ENCODE data around the gene CRYL1. TPM values are rescaled to one million over a fixed set of nuclear protein-coding genes. Genes with fewer than 3 reads are reported as not detected.
"Not testable (repeated sequence)": the region's sequence is repeated elsewhere in the genome, so short reads cannot be mapped to it uniquely, and the experiment has no call there.

The CRYL1 gene
- total and polyA plus RNA-seq, 9 of the 15 experiments (the other 6 are each of a cell fraction or from before 2014, with no cell fraction given) = 1.0 to 6.9 (median 2.4) TPM

DNA sequence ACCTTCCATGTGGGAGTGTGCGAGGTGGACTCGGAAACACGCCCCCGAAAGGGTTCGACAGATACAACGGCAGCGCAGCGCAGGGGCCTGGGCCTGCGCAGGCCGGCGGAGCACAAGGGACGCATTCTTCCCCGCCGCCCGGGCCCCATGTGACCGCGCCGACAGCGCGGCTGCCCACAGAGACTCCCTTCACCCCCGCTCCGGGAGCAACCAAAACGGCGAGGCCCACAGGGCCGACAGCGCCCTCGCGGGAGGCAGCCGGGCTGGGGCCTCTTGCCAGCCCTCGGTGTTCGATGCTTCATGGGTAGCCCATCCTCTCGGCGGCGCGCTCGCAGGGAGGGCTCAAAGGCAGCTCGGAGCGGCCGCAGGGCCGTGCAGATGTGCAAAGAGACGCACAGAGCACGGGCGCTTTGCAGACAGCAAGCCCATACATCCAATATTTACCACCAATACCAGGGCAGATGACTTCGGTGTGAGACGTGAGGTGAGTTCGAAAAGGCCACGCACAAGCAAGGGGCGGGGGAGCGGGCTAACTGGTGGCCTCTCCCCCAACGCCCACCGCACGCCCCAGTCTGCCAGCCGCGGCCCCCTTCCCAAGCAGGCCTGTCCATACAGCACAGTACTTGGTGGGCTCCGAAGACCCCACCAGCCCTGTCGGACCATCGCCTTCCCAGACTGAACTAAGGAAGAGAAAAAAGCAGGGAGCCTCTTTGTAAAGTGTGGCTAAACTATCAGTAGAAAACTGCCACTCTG is 89.9 kb downstream of the CRYL1 start:
- no peak for DNase-seq (ENCODE audit: extremely low read depth in 1 of 4, low spot score in 3 of 4)
- no peaks in the 10 kb centered on the region for H3K9me3 ChIP-seq (replicated peaks; ENCODE audit: control insufficient read depth, insufficient read depth, low read depth, low read length)
- intact Hi-C loops (cut with micrococcal nuclease) (no loop called here), in situ Hi-C loops (cut with MboI) (no loop called here)
- POLR2A ChIA-PET = no interaction called here
- no peaks in the 10 kb centered on the region for H3K9me1 ChIP-seq (ENCODE audit: control insufficient read depth, insufficient read depth, low read length)
- no peaks in the 10 kb centered on the region for H3K79me2 ChIP-seq (ENCODE audit: control insufficient read depth, insufficient read depth, low read length)
- H3K4me1 ChIP-seq (replicated peaks in 1 of 2; ENCODE audit: control insufficient read depth in 2 of 2, insufficient read depth in 2 of 2, low read length in 2 of 2) = no peaks in the 10 kb centered on the region; a peak in 1 of 5 replicates
- H3K27ac ChIP-seq (ENCODE audit: extremely low read depth, low read depth, low read length) = no peak overlapping the region
- CTCF ChIA-PET (ENCODE audit: low intra/inter-chr PET ratio) = no interaction called here
- no peak overlapping the region for H3K9ac ChIP-seq (ENCODE audit: insufficient read depth in 1 of 2, low read depth in 2 of 2, low read length in 2 of 2)
- no peaks in the 10 kb centered on the region for H3K36me3 ChIP-seq (ENCODE audit: control insufficient read depth, insufficient read depth, low read length)
- TF ChIP-seq MCM2 (IDR thresholded peaks at IDR 0.05; ENCODE audit: low read depth) = no peak
- TF ChIP-seq, protein P1, sequence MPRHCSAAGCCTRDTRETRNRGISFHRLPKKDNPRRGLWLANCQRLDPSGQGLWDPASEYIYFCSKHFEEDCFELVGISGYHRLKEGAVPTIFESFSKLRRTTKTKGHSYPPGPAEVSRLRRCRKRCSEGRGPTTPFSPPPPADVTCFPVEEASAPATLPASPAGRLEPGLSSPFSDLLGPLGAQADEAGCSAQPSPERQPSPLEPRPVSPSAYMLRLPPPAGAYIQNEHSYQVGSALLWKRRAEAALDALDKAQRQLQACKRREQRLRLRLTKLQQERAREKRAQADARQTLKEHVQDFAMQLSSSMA (CRISPR knock-in tag; IDR thresholded peaks at IDR 0.05) = no peak
- TF ChIP-seq PPARD (CRISPR knock-in tag; IDR thresholded peaks at IDR 0.05) = no peak
- no peak for TF ChIP-seq TOE1 (IDR thresholded peaks at IDR 0.05; ENCODE audit: borderline replicate concordance)
- TF ChIP-seq TOE1 (CRISPR knock-in tag; IDR thresholded peaks at IDR 0.05; ENCODE audit: borderline replicate concordance, low read depth) = no peak
- TF ChIP-seq MCM7 (IDR thresholded peaks at IDR 0.05) = no peak
- TF ChIP-seq, protein P2, sequence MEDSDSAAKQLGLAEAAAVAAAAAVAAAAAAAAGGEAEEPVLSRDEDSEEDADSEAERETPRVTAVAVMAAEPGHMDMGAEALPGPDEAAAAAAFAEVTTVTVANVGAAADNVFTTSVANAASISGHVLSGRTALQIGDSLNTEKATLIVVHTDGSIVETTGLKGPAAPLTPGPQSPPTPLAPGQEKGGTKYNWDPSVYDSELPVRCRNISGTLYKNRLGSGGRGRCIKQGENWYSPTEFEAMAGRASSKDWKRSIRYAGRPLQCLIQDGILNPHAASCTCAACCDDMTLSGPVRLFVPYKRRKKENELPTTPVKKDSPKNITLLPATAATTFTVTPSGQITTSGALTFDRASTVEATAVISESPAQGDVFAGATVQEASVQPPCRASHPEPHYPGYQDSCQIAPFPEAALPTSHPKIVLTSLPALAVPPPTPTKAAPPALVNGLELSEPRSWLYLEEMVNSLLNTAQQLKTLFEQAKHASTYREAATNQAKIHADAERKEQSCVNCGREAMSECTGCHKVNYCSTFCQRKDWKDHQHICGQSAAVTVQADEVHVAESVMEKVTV (CRISPR knock-in tag; IDR thresholded peaks at IDR 0.05) = no peak
- TF ChIP-seq RUNX1 (IDR thresholded peaks at IDR 0.05; ENCODE audit: low read depth) = no peak
- no peak for TF ChIP-seq ZNF274 (IDR thresholded peaks at IDR 0.05; ENCODE audit: borderline replicate concordance, low read depth, low read length)
- TF ChIP-seq, protein P3, sequence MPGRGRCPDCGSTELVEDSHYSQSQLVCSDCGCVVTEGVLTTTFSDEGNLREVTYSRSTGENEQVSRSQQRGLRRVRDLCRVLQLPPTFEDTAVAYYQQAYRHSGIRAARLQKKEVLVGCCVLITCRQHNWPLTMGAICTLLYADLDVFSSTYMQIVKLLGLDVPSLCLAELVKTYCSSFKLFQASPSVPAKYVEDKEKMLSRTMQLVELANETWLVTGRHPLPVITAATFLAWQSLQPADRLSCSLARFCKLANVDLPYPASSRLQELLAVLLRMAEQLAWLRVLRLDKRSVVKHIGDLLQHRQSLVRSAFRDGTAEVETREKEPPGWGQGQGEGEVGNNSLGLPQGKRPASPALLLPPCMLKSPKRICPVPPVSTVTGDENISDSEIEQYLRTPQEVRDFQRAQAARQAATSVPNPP (IDR thresholded peaks at IDR 0.05; ENCODE audit: borderline replicate concordance, insufficient read depth, insufficient read length) = no peak
- no peak for TF ChIP-seq ZNF77 (CRISPR knock-in tag; IDR thresholded peaks at IDR 0.05)
- no peak for TF ChIP-seq CEBPB (tag; IDR thresholded peaks at IDR 0.05)
- no peak for TF ChIP-seq BHLHE40 (IDR thresholded peaks at IDR 0.05; ENCODE audit: low read length)
- no peak for TF ChIP-seq PTRF (tag; IDR thresholded peaks at IDR 0.05)
- no peaks in the 10 kb centered on the region for H4K20me1 ChIP-seq (replicated peaks; ENCODE audit: control insufficient read depth, insufficient read depth, low read length)
- H3K27me3 ChIP-seq (ENCODE audit: control insufficient read depth in 2 of 2, insufficient read depth in 2 of 2, low read length in 2 of 2) = peaks cover 0 to 11% of the 10 kb centered on the region in 2 experiments; a peak in 2 of 5 replicates
- no peak for FAIRE-seq
- no peak overlapping the region for H3K4me2 ChIP-seq (ENCODE audit: insufficient read depth, low read length)
- WGBS (ENCODE audit: insufficient coverage, low coverage, missing lambda C conversion rate) = 22% methylated on average over 16 of the region's 57 CpGs
- H2AFZ ChIP-seq (ENCODE audit: low read depth, low read length) = no peak overlapping the region
- no peak for ATAC-seq
- H3K4me3 ChIP-seq = no peak overlapping the region
- BruUV-seq (replicated peaks) = no TSS peak

DNA sequence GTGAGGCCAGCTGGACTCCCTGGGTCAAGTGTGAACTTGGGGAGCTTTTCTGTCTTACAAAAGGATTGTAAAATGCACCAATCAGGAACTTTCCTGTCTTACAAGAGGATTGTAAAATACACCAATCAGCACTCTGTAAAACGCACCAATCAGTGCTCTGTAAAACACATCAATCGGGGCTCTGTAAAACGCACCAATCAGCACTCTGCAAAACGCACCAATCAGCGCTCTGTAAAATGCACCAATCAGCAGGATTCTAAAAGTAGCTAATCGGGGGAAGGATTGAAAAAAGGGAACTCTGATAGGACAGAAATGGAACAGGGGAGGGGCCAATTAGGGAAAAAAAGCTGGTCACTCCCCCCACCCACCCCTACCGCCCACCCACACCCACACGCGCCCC is 91.4 kb downstream of the CRYL1 start:
- H3K9me3 ChIP-seq (replicated peaks; ENCODE audit: control insufficient read depth, insufficient read depth, low read depth, low read length); H3K27ac ChIP-seq (ENCODE audit: extremely low read depth, low read depth, low read length); in situ Hi-C loops (cut with MboI); intact Hi-C loops (cut with micrococcal nuclease); H3K9me1 ChIP-seq (ENCODE audit: control insufficient read depth, insufficient read depth, low read length); FAIRE-seq; BruUV-seq (replicated peaks); H3K79me2 ChIP-seq (ENCODE audit: control insufficient read depth, insufficient read depth, low read length); ATAC-seq; H3K36me3 ChIP-seq (ENCODE audit: control insufficient read depth, insufficient read depth, low read length); DNase-seq (ENCODE audit: extremely low read depth in 1 of 4, low spot score in 3 of 4); H4K20me1 ChIP-seq (replicated peaks; ENCODE audit: control insufficient read depth, insufficient read depth, low read length); H3K4me1 ChIP-seq (replicated peaks in 1 of 2; ENCODE audit: control insufficient read depth in 2 of 2, insufficient read depth in 2 of 2, low read length in 2 of 2); CTCF ChIA-PET (ENCODE audit: low intra/inter-chr PET ratio); H3K4me3 ChIP-seq; H3K4me2 ChIP-seq (ENCODE audit: insufficient read depth, low read length); H2AFZ ChIP-seq (ENCODE audit: low read depth, low read length); H3K9ac ChIP-seq (ENCODE audit: insufficient read depth in 1 of 2, low read depth in 2 of 2, low read length in 2 of 2): not testable (repeated sequence)
- POLR2A ChIA-PET = interaction anchor here (0.6 kb wide), 1 partner anchor 15 kb away, joined by 3 read pairs; no protein-coding TSS in a partner anchor
- WGBS (ENCODE audit: insufficient coverage, low coverage, missing lambda C conversion rate) = 3% methylated on average over 8 of the region's 9 CpGs
- peaks cover 0 to 11% of the 10 kb centered on the region in 2 experiments; a peak in 2 of 5 replicates for H3K27me3 ChIP-seq (ENCODE audit: control insufficient read depth in 2 of 2, insufficient read depth in 2 of 2, low read length in 2 of 2)

Data from K562 (cell line).